KMS-11 (cell line): ENCODE results near the gene CTNNA3.

ENCODE experiments used
- H2AFZ ChIP-seq: fragments of 200-600 bp; sonication (generic); 2 replicates; pipeline ENCODE4 v1.6.1; 2016; ENCODE audit warnings: antibody characterized with exemption, mixed run types, low read depth
- H3K27ac ChIP-seq: fragments of 200-600 bp; sonication (generic); 2 replicates; pipeline ENCODE4 v1.6.1; 2016; ENCODE audit warnings: mild to moderate bottlenecking, mixed run types
- H3K27me3 ChIP-seq: fragments of 200-600 bp; sonication (generic); 2 replicates; pipeline ENCODE4 v1.6.1; 2017; ENCODE audit warnings: mild to moderate bottlenecking, low read depth, mixed run types, moderate library complexity; ENCODE audit not compliant: insufficient read depth
- H3K36me3 ChIP-seq: fragments of 200-600 bp; sonication (generic); 2 replicates; pipeline ENCODE4 v1.6.1; 2017; ENCODE audit warnings: mild to moderate bottlenecking, mixed run types; ENCODE audit not compliant: insufficient read depth
- H3K4me1 ChIP-seq: fragments of 200-600 bp; sonication (generic); 2 replicates; pipeline ENCODE4 v1.6.1; 2016; ENCODE audit warnings: mild to moderate bottlenecking, low read depth, mixed run types; ENCODE audit not compliant: poor library complexity, severe bottlenecking
- H3K4me2 ChIP-seq: fragments of 200-600 bp; sonication (generic); 2 replicates; pipeline ENCODE4 v1.7.0; 2016; ENCODE audit warnings: mild to moderate bottlenecking, mixed run types
- H3K4me3 ChIP-seq: fragments of 200-600 bp; sonication (generic); IDR thresholded peaks from 2 replicates; pipeline ENCODE4 v1.6.1; 2017; ENCODE audit warnings: low read depth, low read length, mixed read lengths; ENCODE audit not compliant: insufficient read depth
- H3K79me2 ChIP-seq: fragments of 200-600 bp; sonication (generic); 2 replicates; pipeline ENCODE4 v1.6.1; 2016; ENCODE audit warnings: low read depth, mixed run types; ENCODE audit not compliant: insufficient read depth
- H3K9ac ChIP-seq: fragments of 200-600 bp; sonication (generic); 2 replicates; pipeline ENCODE4 v1.6.1; 2016; ENCODE audit warnings: mild to moderate bottlenecking, mixed run types
- H4K20me1 ChIP-seq: fragments of 200-600 bp; sonication (generic); 2 replicates; pipeline ENCODE4 v1.6.1; 2016; ENCODE audit warnings: mild to moderate bottlenecking, mixed run types; ENCODE audit not compliant: insufficient read depth
- CTCF ChIP-seq: fragments of 200-600 bp; sonication (generic); conservative IDR thresholded peaks from 2 replicates; pipeline ENCODE4 v1.6.1; 2017; ENCODE audit warnings: low read depth, mild to moderate bottlenecking, antibody characterized with exemption, low read length, moderate library complexity, mixed read lengths

CTNNA3 gene

DNA sequence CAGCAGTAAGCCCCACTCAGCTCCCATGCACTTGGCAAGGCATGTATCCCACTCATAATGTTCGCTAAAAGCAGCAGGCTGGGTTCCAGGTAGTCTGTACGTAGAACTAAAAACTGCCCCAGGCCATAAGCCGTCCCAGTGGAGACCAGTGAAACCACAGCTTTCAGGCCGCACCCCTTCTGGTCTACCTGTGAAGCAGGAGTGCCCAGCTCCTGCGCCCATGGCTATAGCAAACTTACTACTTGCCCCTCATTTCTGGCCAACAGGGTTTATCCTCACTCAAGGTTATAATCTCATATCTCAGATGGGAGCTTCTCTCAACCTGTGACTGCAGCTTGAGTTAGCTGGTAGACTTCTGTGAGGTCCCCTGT, 1108.3 kb downstream of the CTNNA3 start:
- H3K4me3 ChIP-seq, result no peak overlapping the region
- H2AFZ ChIP-seq, result no peak overlapping the region
- no peak for TF ChIP-seq CTCF
- H4K20me1 ChIP-seq, result no peaks in the 10 kb centered on the region
- no peak overlapping the region for H3K27ac ChIP-seq
- H3K36me3 ChIP-seq, result no peaks in the 10 kb centered on the region
- no peak overlapping the region for H3K9ac ChIP-seq
- H3K79me2 ChIP-seq, result no peaks in the 10 kb centered on the region
- no peaks in the 10 kb centered on the region for H3K27me3 ChIP-seq
- H3K4me1 ChIP-seq, result no peaks in the 10 kb centered on the region
- no peak overlapping the region for H3K4me2 ChIP-seq

GRCh38 chr10:66586897-66587679, 1108.9 kb downstream of the CTNNA3 start:
- Histone ChIP-seq H4K20me1 (no peaks in the 10 kb centered on the region), H3K27me3 (no peaks in the 10 kb centered on the region), H3K79me2 (no peaks in the 10 kb centered on the region), H3K9ac (no peak overlapping the region), H3K36me3 (no peaks in the 10 kb centered on the region), H3K4me2 (no peak overlapping the region), H3K4me3 (no peak overlapping the region), H3K4me1 (no peaks in the 10 kb centered on the region), H2AFZ (no peak overlapping the region), H3K27ac (no peak overlapping the region)
- no peak for TF ChIP-seq CTCF

DNA sequence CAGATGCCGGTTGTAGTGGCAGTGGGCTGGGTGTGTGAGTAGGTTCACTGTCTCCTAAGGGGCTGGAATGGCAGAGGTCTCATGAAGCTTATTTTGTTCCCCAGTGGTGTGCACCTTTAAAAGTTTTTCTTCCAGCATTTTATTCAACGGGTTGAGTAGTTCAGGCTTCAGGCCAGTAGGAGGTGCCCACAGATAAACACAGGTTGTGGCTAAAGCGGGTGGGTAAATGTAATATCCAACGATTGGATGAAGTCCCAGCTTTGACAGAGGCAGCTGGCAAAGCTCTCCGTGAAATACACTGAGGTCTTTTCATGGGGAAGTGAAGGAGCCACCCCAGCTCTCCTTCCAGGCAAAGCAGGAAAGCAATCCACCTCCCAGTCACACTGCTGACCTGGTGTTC, 1109.9 kb downstream of the CTNNA3 start:
- Histone ChIP-seq H3K79me2 (no peaks in the 10 kb centered on the region), H4K20me1 (no peaks in the 10 kb centered on the region), H3K27me3 (no peaks in the 10 kb centered on the region), H3K36me3 (no peaks in the 10 kb centered on the region), H3K9ac (no peak overlapping the region), H2AFZ (no peak overlapping the region), H3K4me2 (no peak overlapping the region), H3K4me1 (no peaks in the 10 kb centered on the region), H3K4me3 (no peak overlapping the region), H3K27ac (no peak overlapping the region)
- no peak for TF ChIP-seq CTCF

DNA sequence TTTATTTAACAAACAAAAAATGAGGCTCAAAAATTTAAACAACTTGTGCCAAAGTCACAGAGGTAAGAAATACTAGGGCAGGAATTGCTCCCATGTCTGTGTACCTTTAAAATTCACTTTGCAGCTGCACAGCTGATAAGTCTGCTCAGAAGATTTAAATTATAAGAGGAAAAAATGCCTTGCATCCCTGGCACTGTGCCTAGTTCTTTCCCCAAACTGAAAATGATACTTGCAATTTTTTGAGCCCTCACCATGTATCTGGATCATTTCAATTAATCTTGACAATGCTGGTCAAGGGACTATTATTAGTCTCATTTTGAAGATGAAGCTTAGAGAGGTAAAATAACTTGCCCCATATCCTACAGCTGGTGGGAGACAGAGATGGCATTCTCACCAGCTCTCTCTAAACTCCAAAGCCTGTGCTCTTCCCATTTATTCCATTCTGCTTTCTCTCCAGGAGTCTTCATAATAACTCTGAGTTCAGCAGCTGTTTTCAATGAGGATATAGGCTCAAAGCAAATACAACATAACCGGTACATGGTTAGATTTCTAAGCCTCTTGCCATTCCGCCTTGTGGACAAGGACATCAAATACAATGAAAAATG, 1120.6 kb downstream of the CTNNA3 start:
- Histone ChIP-seq H3K27ac (no peak overlapping the region), H3K27me3 (no peaks in the 10 kb centered on the region), H3K9ac (no peak overlapping the region), H3K36me3 (no peaks in the 10 kb centered on the region), H3K79me2 (no peaks in the 10 kb centered on the region), H4K20me1 (no peaks in the 10 kb centered on the region), H3K4me3 (no peak overlapping the region), H3K4me1 (no peaks in the 10 kb centered on the region), H3K4me2 (no peak overlapping the region), H2AFZ (no peak overlapping the region)
- TF ChIP-seq CTCF, result no peak
